GM12892 (cell line): ENCODE data around the gene MACROD2.

ENCODE experiments used
- POLR2A ChIP-seq: IDR thresholded peaks from 2 replicates; pipeline ENCODE4 v1.6.1; 2011; ENCODE audit warnings: low read depth, low read length, control low read depth
- POLR2AphosphoS5 ChIP-seq: IDR thresholded peaks from 2 replicates; pipeline ENCODE4 v1.6.1; 2011; ENCODE audit warnings: low read depth, low read length, control low read depth

- TF ChIP-seq POLR2A (no peak), POLR2AphosphoS5 (no peak)
These were observed 1424.5 kb downstream of the MACROD2 start for GRCh38 chr20:15419856-15420255.
